ENCODE data around the gene RRP8.

RRP8 gene

DNA sequence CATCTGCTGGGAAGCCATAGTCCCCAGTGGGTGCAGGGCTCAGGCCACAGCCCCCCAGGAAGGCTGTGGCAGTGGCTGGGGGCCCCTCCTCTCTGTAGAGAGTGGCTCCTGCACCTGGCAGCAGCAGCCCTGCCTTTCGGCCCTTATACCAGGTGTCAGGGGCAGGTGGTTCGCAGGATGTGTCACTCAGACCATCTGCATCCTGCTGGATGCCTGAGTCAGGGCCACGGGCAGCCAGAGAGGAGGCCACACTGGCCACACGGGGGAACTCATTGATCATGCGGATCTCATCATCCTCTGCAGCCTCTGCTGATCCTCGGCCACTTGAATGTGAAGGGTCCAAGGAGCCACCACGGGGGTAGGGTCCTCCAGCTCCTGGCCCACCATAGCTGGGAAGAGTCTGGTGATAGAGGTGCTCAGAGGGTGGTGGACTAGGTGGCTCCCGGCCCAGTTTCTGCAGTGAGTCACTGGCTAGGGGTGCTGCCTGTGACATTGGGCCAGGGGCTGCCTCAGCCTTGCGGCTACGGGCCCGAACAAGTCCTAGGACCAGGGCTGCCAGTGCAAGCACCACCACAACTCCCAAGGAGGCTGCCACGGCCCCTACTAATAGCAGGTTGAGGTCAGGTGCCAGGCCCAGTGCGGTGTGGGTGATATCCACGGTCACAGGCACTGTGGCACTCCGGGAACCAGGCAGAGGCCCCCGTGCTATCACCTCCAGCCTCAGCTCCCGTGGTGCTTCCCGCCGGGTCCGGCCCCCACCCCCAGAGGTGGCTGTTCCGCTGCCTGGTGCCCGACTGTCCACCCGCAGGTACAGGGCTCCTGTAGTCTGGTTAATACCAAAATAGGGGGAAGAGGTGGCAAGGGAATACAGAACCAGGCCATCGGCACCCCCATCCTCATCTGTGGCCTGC is 19.1 kb upstream of the RRP8 start:
- H3K4me3 ChIP-seq (ENCODE audit: low read length): no peak overlapping the region
- TF ChIP-seq, protein P1, sequence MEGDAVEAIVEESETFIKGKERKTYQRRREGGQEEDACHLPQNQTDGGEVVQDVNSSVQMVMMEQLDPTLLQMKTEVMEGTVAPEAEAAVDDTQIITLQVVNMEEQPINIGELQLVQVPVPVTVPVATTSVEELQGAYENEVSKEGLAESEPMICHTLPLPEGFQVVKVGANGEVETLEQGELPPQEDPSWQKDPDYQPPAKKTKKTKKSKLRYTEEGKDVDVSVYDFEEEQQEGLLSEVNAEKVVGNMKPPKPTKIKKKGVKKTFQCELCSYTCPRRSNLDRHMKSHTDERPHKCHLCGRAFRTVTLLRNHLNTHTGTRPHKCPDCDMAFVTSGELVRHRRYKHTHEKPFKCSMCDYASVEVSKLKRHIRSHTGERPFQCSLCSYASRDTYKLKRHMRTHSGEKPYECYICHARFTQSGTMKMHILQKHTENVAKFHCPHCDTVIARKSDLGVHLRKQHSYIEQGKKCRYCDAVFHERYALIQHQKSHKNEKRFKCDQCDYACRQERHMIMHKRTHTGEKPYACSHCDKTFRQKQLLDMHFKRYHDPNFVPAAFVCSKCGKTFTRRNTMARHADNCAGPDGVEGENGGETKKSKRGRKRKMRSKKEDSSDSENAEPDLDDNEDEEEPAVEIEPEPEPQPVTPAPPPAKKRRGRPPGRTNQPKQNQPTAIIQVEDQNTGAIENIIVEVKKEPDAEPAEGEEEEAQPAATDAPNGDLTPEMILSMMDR (IDR thresholded peaks at IDR 0.05; ENCODE audit: insufficient read depth, low read depth, low read length, missing control alignments): no peak
- DNase-seq (ENCODE audit: low read depth): peak; percentile 11

DNA sequence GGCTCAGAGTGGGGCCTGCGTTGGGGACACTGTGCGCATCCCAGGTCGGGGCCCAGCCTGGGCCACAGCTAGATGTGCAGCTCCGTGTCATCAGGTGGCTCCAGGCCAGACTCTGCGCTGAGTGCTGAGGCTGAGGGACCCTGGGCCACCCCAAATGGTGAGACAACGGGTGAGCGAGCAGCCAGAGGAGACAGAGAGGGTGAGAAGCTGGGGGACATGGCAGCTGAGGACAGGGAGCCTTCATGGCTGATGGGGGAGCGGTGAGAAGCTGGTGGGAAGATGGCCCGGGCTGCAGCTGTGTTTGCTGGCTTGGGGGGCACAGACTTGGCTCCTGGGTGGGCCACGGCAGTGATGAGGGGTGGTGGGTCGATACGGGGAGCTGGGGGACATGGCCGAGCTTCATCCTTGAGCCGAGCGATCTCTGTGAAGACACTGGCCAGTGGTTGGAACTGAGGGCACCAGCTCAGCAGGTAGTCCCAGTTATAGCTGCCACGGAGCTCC is 18.3 kb upstream of the RRP8 start:
- DNase-seq (ENCODE audit: low read depth): no peak
- TF ChIP-seq, protein P1 (IDR thresholded peaks at IDR 0.05; ENCODE audit: insufficient read depth, low read depth, low read length, missing control alignments): no peak
- H3K4me3 ChIP-seq (ENCODE audit: low read length): no peak overlapping the region

DNA sequence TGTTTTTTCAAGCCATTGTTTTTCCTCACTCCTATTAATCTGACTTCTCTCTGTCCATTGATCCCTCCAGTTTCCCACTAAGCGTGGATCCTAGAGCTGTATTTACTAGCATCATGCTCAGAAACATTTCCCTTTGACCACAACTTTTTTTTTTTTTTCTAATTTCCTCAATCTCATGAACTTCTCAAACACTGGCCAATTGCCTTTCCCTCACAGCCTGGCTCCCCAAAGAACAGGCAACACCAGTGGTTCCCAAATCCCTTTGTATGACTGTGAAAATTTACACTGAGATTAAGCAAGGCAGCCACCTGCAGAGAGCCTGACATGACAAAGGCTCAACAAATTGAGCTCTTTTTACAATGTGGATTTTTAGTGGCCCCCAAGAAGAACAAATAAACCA is 17.2 kb upstream of the RRP8 start:
- no peak overlapping the region for H3K4me3 ChIP-seq (ENCODE audit: low read length)
- DNase-seq (ENCODE audit: low read depth): no peak
- TF ChIP-seq, protein P1 (IDR thresholded peaks at IDR 0.05; ENCODE audit: insufficient read depth, low read depth, low read length, missing control alignments): no peak

DNA sequence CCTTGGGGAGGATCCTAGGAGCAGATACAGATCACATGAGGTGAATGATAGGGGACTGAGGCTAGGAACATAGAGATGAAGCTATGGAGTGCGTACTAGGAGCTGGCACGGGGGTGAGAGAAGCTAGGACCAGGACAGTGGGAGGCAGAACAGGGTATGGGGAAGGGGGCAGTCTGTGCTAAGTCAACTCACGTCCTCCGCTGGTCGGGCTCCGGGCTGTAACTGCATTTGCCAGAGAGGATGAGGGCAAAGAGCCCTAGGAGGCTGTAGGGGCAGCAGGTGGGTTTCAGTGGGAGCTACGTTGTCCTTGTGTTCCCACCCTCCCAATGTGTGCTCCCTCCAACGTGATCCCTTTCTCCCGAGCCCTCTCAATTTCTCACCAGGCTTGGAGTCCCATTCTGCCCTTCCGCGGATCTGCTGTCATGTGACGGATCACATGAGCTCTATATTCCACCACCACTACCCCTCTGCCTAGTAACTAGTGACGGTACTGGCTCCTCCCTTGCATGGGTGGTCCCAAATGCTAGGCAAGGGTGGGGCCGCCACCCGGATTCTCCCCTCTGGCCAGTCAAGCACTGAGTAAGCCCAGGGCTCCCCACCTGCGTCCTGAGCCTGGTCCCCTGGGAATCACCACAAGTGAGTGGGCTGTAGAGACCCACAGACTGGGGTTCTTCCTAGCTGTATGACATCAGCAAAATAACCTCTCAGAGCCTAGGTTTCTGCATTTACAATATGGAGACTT is 15.8 kb upstream of the RRP8 start, which contains the start of gene TPP1:
Gene TPP1, minus strand, starts transcription at position 419 of the 742 bp plus-strand sequence. Its CDS starts 22 bp downstream, at position 397.
- TF ChIP-seq, protein P1 (IDR thresholded peaks at IDR 0.05; ENCODE audit: insufficient read depth, low read depth, low read length, missing control alignments): no peak
- peak within 1 kb of the TSS; percentile 89 for H3K4me3 ChIP-seq (ENCODE audit: low read length)
- DNase-seq (ENCODE audit: low read depth): peak; percentile 95

DNA sequence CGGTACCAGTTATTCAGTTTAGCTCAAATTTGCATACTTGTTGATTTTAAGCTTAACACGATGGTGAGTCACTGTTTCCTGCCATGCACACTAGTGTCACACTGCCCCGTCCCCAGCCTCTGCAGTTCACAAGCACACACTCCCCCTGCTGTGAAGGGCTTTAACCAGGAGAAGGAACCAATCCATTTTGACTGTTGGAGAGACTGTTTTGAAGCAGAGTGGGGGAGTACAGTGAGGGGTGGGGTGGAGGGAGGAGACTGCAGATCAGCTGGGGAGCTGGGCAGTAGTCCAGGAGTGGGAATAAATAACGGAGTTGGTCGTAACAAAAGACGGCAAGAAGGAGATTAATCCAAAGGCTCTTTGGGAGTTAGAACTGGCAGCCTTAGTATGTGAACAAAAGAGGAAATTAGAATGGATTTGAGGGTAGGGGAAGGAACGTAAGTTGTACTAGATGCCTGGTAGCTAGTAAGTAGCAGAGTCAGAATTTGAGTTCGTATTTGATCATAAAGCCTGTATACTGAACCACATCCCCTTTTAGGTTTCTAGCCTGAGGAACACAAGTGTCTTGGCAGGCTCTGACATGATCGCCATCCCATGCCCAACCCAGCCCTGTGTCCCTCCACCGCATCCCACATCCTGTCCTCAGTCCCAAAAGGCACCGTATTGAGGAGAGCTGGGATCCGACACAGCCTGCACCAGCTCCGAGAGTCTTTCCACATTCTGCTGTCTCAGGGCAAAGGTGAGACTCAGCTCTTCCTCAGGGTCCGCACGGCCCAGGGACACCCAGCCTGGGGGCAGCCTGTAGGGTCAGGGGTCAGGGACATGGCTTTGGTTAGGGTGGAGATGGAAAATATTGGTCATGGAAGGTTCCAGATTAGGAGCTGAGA is 14.9 kb upstream of the RRP8 start:
- TF ChIP-seq, protein P1 (IDR thresholded peaks at IDR 0.05; ENCODE audit: insufficient read depth, low read depth, low read length, missing control alignments): no peak
- H3K4me3 ChIP-seq (ENCODE audit: low read length): peak overlapping the region; percentile 89
- peak; percentile 48 for DNase-seq (ENCODE audit: low read depth)

DNA sequence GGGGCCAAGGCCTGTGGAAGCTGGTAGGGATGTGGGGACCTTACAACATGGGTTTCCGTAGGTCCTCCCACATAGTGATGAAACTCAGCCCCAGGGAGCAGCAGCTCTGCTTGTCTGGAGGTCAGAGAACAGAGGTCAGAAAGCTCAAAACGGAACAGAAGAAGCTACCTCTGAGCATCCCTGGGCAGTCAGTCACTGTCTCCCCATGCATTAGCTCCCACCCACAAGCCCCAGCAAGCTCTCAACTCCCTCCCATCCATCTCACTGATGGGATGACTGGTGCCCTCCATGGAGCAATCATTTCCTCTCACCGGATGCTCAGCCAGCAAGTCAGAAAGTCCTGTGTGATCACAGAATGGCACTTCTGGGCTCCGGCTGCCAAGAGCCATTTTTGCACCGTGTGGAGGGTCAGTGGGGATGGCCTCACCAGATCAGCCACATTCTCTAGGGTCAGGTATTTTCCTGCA is 13.9 kb upstream of the RRP8 start:
- no peak overlapping the region for H3K4me3 ChIP-seq (ENCODE audit: low read length)
- TF ChIP-seq, protein P1 (IDR thresholded peaks at IDR 0.05; ENCODE audit: insufficient read depth, low read depth, low read length, missing control alignments): no peak
- DNase-seq (ENCODE audit: low read depth): no peak
